ENCODE measurements around the gene SERPINC1. TPM values are rescaled to one million over a fixed set of nuclear protein-coding genes. Genes with fewer than 3 reads are reported as not detected.
A peak's percentile ranks its signal among the peaks of the same experiment; 100 is the strongest.
"Not testable (repeated sequence)": the region's sequence is repeated elsewhere in the genome, so short reads cannot be mapped to it uniquely, and the experiment has no call there.

SERPINC1 gene
- total and polyA plus RNA-seq, 5 donors: 0.18 to 0.45 (median 0.18) TPM; not detected in 2

GRCh38 chr1:173889885-173890284, 27.2 kb downstream of the SERPINC1 start:
- 97% methylated on average over 2 of the region's 2 CpGs for WGBS
- ATAC-seq: no peak

GRCh38 chr1:173888749-173889148, 28.4 kb downstream of the SERPINC1 start:
- H3K27ac ChIP-seq (ENCODE audit: low read length): no peak overlapping the region
- intact Hi-C loops (cut with DNase I): no loop called here
- no peak for ATAC-seq
- no peaks in the 10 kb centered on the region for H3K9me3 ChIP-seq (ENCODE audit: control insufficient read depth, low read length)
- no peak for DNase-seq
- no peaks in the 10 kb centered on the region for H3K4me1 ChIP-seq (ENCODE audit: control insufficient read depth, insufficient read depth, low read length)
- no peak overlapping the region for H3K4me3 ChIP-seq (ENCODE audit: low read length)
- no peaks in the 10 kb centered on the region for H3K27me3 ChIP-seq (ENCODE audit: control insufficient read depth, insufficient read depth)

More at GRCh38 chr1:173889885-173890284, 27.2 kb downstream of the SERPINC1 start:
- Histone ChIP-seq H3K27me3 (ENCODE audit: control insufficient read depth, insufficient read depth) (no peaks in the 10 kb centered on the region), H3K27ac (ENCODE audit: low read length) (no peak overlapping the region), H3K4me3 (ENCODE audit: low read length) (no peak overlapping the region), H3K9me3 (ENCODE audit: control insufficient read depth, low read length) (no peaks in the 10 kb centered on the region), H3K4me1 (ENCODE audit: control insufficient read depth, insufficient read depth, low read length) (no peaks in the 10 kb centered on the region)
- intact Hi-C loops (cut with DNase I): no loop called here
- DNase-seq: no peak

- DNase-seq: no peak
- H3K4me3 ChIP-seq (ENCODE audit: low read length): no peak overlapping the region
- ATAC-seq: no peak
- intact Hi-C loops (cut with DNase I): no loop called here
- no peaks in the 10 kb centered on the region for H3K27me3 ChIP-seq (ENCODE audit: control insufficient read depth, insufficient read depth)
- H3K27ac ChIP-seq (ENCODE audit: low read length): no peak overlapping the region
- no peaks in the 10 kb centered on the region for H3K9me3 ChIP-seq (ENCODE audit: control insufficient read depth, low read length)
- 95% methylated on average over 2 of the region's 2 CpGs for WGBS
- H3K4me1 ChIP-seq (ENCODE audit: control insufficient read depth, insufficient read depth, low read length): no peaks in the 10 kb centered on the region
These were observed 29.5 kb downstream of the SERPINC1 start for GRCh38 chr1:173887627-173888026.

- no peak overlapping the region for H3K27ac ChIP-seq (ENCODE audit: low read length)
- ATAC-seq (no peak), DNase-seq (no peak)
- intact Hi-C loops (cut with DNase I): no loop called here
- H3K4me3 ChIP-seq (ENCODE audit: low read length): no peak overlapping the region
- WGBS: 84% methylated on average over 4 of the region's 4 CpGs
- H3K4me1 ChIP-seq (ENCODE audit: control insufficient read depth, insufficient read depth, low read length): no peaks in the 10 kb centered on the region
- H3K9me3 ChIP-seq (ENCODE audit: control insufficient read depth, low read length): no peaks in the 10 kb centered on the region
- no peaks in the 10 kb centered on the region for H3K27me3 ChIP-seq (ENCODE audit: control insufficient read depth, insufficient read depth)
These were observed 30.1 kb downstream of the SERPINC1 start for GRCh38 chr1:173886746-173887611.

GRCh38 chr1:173884701-173885100, 32.4 kb downstream of the SERPINC1 start:
- Histone ChIP-seq H3K4me3 (ENCODE audit: low read length) (no peak overlapping the region), H3K4me1 (ENCODE audit: control insufficient read depth, insufficient read depth, low read length) (no peaks in the 10 kb centered on the region), H3K27me3 (ENCODE audit: control insufficient read depth, insufficient read depth) (no peaks in the 10 kb centered on the region), H3K9me3 (ENCODE audit: control insufficient read depth, low read length) (no peaks in the 10 kb centered on the region), H3K27ac (ENCODE audit: low read length) (no peak overlapping the region)
- DNase-seq: no peak
- ATAC-seq: no peak
- intact Hi-C loops (cut with DNase I): no loop called here
- WGBS: 92% methylated on average over 5 of the region's 5 CpGs

GRCh38 chr1:173881117-173881516, 36.0 kb downstream of the SERPINC1 start:
- H3K27me3 ChIP-seq (ENCODE audit: control insufficient read depth, insufficient read depth); H3K4me1 ChIP-seq (ENCODE audit: control insufficient read depth, insufficient read depth, low read length); H3K4me3 ChIP-seq (ENCODE audit: low read length); DNase-seq; H3K27ac ChIP-seq (ENCODE audit: low read length); intact Hi-C loops (cut with DNase I); H3K9me3 ChIP-seq (ENCODE audit: control insufficient read depth, low read length); ATAC-seq: not testable (repeated sequence)
- 85% methylated on average over 4 of the region's 4 CpGs for WGBS

GRCh38 chr1:173878251-173878650, 38.9 kb downstream of the SERPINC1 start:
- Histone ChIP-seq H3K4me1 (ENCODE audit: control insufficient read depth, insufficient read depth, low read length) (no peaks in the 10 kb centered on the region), H3K4me3 (ENCODE audit: low read length) (no peak overlapping the region), H3K27ac (ENCODE audit: low read length) (no peak overlapping the region), H3K27me3 (ENCODE audit: control insufficient read depth, insufficient read depth) (no peaks in the 10 kb centered on the region), H3K9me3 (ENCODE audit: control insufficient read depth, low read length) (no peaks in the 10 kb centered on the region)
- intact Hi-C loops (cut with DNase I): no loop called here
- ATAC-seq (no peak), DNase-seq (no peak)

- Histone ChIP-seq H3K27ac (ENCODE audit: low read length) (no peak overlapping the region), H3K4me3 (ENCODE audit: low read length) (no peak overlapping the region), H3K4me1 (ENCODE audit: control insufficient read depth, insufficient read depth, low read length) (no peaks in the 10 kb centered on the region), H3K9me3 (ENCODE audit: control insufficient read depth, low read length) (no peaks in the 10 kb centered on the region), H3K27me3 (ENCODE audit: control insufficient read depth, insufficient read depth) (no peaks in the 10 kb centered on the region)
- intact Hi-C loops (cut with DNase I): no loop called here
- no peak for ATAC-seq
- no peak for DNase-seq
- WGBS: 96% methylated on average over 5 of the region's 5 CpGs
These were observed 40.4 kb downstream of the SERPINC1 start for GRCh38 chr1:173876732-173877131.

- ATAC-seq: no peak
- H3K27me3 ChIP-seq (ENCODE audit: control insufficient read depth, insufficient read depth): no peaks in the 10 kb centered on the region
- no peaks in the 10 kb centered on the region for H3K9me3 ChIP-seq (ENCODE audit: control insufficient read depth, low read length)
- WGBS: 73% methylated on average over 2 of the region's 2 CpGs
- no peak overlapping the region for H3K27ac ChIP-seq (ENCODE audit: low read length)
- no peak for DNase-seq
- H3K4me1 ChIP-seq (ENCODE audit: control insufficient read depth, insufficient read depth, low read length): peaks cover 4% of the 10 kb centered on the region
- intact Hi-C loops (cut with DNase I): no loop called here
- H3K4me3 ChIP-seq (ENCODE audit: low read length): no peak overlapping the region
These were observed 45.6 kb downstream of the SERPINC1 start for GRCh38 chr1:173871500-173871899.

GRCh38 chr1:173871091-173871490, 46.0 kb downstream of the SERPINC1 start:
- Histone ChIP-seq H3K9me3 (ENCODE audit: control insufficient read depth, low read length) (no peaks in the 10 kb centered on the region), H3K27me3 (ENCODE audit: control insufficient read depth, insufficient read depth) (no peaks in the 10 kb centered on the region), H3K4me3 (ENCODE audit: low read length) (no peak overlapping the region), H3K27ac (ENCODE audit: low read length) (no peak overlapping the region), H3K4me1 (ENCODE audit: control insufficient read depth, insufficient read depth, low read length) (peaks cover 4% of the 10 kb centered on the region)
- ATAC-seq: no peak
- intact Hi-C loops (cut with DNase I): no loop called here
- WGBS: 74% methylated on average over 5 of the region's 5 CpGs
- no peak for DNase-seq

GRCh38 chr1:173870252-173871075, 46.7 kb downstream of the SERPINC1 start:
- DNase-seq: peak in 1 of 3 donors; percentile 49
- 76% methylated on average over 15 of the region's 15 CpGs for WGBS
- H3K4me1 ChIP-seq (ENCODE audit: control insufficient read depth, insufficient read depth, low read length): peaks cover 4% of the 10 kb centered on the region
- intact Hi-C loops (cut with DNase I): no loop called here
- H3K9me3 ChIP-seq (ENCODE audit: control insufficient read depth, low read length): no peaks in the 10 kb centered on the region
- no peaks in the 10 kb centered on the region for H3K27me3 ChIP-seq (ENCODE audit: control insufficient read depth, insufficient read depth)
- ATAC-seq: no peak
- H3K4me3 ChIP-seq (ENCODE audit: low read length): no peak overlapping the region
- peak overlapping the region; percentile 50 for H3K27ac ChIP-seq (ENCODE audit: low read length)

Data from right cardiac atrium (tissue), 5 donors.